ENCODE data around the gene C2CD2L. TPM values are rescaled to one million over a fixed set of nuclear protein-coding genes. Genes with fewer than 3 reads are reported as not detected.
"Not testable (repeated sequence)": the region's sequence is repeated elsewhere in the genome, so short reads cannot be mapped to it uniquely, and the experiment has no call there.

The C2CD2L gene
- total RNA-seq, 1 experiment from 2014 or later: 6.4 TPM

GRCh38 chr11:119113716-119114115 lies 6.6 kb downstream of the C2CD2L start:
- no peak for DNase-seq (ENCODE audit: extremely low read depth, low read depth)

GRCh38 chr11:119114351-119114750 lies 7.2 kb downstream of the C2CD2L start:
- no peak for DNase-seq (ENCODE audit: extremely low read depth, low read depth)

- no peak for DNase-seq (ENCODE audit: extremely low read depth, low read depth)
Observed at GRCh38 chr11:119115484-119116234, 8.5 kb downstream of the C2CD2L start.

- DNase-seq (ENCODE audit: extremely low read depth, low read depth): no peak
Observed at GRCh38 chr11:119116235-119116594, 9.1 kb downstream of the C2CD2L start.

GRCh38 chr11:119116601-119117000 lies 9.5 kb downstream of the C2CD2L start:
- no peak for DNase-seq (ENCODE audit: extremely low read depth, low read depth)

GRCh38 chr11:119117004-119117706 lies 10.0 kb downstream of the C2CD2L start:
- no peak for DNase-seq (ENCODE audit: extremely low read depth, low read depth)

- no peak for DNase-seq (ENCODE audit: extremely low read depth, low read depth)
Observed at GRCh38 chr11:119118227-119118626, 11.1 kb downstream of the C2CD2L start.

GRCh38 chr11:119118946-119119345 lies 11.8 kb downstream of the C2CD2L start:
- no peak for DNase-seq (ENCODE audit: extremely low read depth, low read depth)

- DNase-seq (ENCODE audit: extremely low read depth, low read depth): no peak
Observed at GRCh38 chr11:119120639-119121007, 13.5 kb downstream of the C2CD2L start.

GRCh38 chr11:119121008-119121810 lies 14.1 kb downstream of the C2CD2L start, which contains the start of gene HINFP:
HINFP (plus strand) TSS chr11:119121580; CDS start chr11:119126945, 5,365 bp downstream.
- peak; percentile 96 for DNase-seq (ENCODE audit: extremely low read depth, low read depth)

- DNase-seq (ENCODE audit: extremely low read depth, low read depth): no peak
Observed at GRCh38 chr11:119121811-119122124, 14.6 kb downstream of the C2CD2L start.

GRCh38 chr11:119125821-119126220 lies 18.7 kb downstream of the C2CD2L start:
- no peak for DNase-seq (ENCODE audit: extremely low read depth, low read depth)

- DNase-seq (ENCODE audit: extremely low read depth, low read depth): no peak
Observed at GRCh38 chr11:119126675-119127268, 19.6 kb downstream of the C2CD2L start.

- no peak for DNase-seq (ENCODE audit: extremely low read depth, low read depth)
Observed at GRCh38 chr11:119130662-119131061, 23.5 kb downstream of the C2CD2L start.

- no peak for DNase-seq (ENCODE audit: extremely low read depth, low read depth)
Observed at GRCh38 chr11:119134389-119134978, 27.3 kb downstream of the C2CD2L start.

GRCh38 chr11:119139276-119139675 lies 32.1 kb downstream of the C2CD2L start:
- DNase-seq (ENCODE audit: extremely low read depth, low read depth): not testable (repeated sequence)

GRCh38 chr11:119144825-119145486 lies 37.8 kb downstream of the C2CD2L start:
- peak; percentile 51 for DNase-seq (ENCODE audit: extremely low read depth, low read depth)

GRCh38 chr11:119145551-119145950 lies 38.4 kb downstream of the C2CD2L start:
- DNase-seq (ENCODE audit: extremely low read depth, low read depth): no peak

GRCh38 chr11:119147604-119148333 lies 40.6 kb downstream of the C2CD2L start:
- no peak for DNase-seq (ENCODE audit: extremely low read depth, low read depth)

- no peak for DNase-seq (ENCODE audit: extremely low read depth, low read depth)
Observed at GRCh38 chr11:119148720-119149017, 41.5 kb downstream of the C2CD2L start.

Measured in NCI-H460 (cell line).